Naive thymus-derived CD4-positive, alpha-beta T cell (primary cell): Measurements from ENCODE around the gene NSDHL. TPM values are rescaled to one million over a fixed set of nuclear protein-coding genes. Genes with fewer than 3 reads are reported as not detected.
A peak's percentile ranks its signal among the peaks of the same experiment; 100 is the strongest.

Experiments used
- ATAC-seq: fragments of 150-1000 bp; cut with Tn5 transposase; 2 replicates; pipeline ENCODE4 v1.10.0; 2021; ENCODE audit warnings: mild to moderate bottlenecking, moderate library complexity
- CTCF ChIA-PET: fragments of 350-600 bp; sonication (Branson Sonifier 250); formaldehyde crosslinking; loops from one replicate; lab custom pipeline; 2021; ENCODE audit warnings: antibody characterized with exemption; lab: Charles Lee
- POLR2A ChIA-PET: fragments of 350-600 bp; sonication (Branson Sonifier 250); formaldehyde crosslinking; loops from one replicate; lab custom pipeline; 2021; ENCODE audit warnings: antibody characterized with exemption, inconsistent platforms; lab: Charles Lee
- DNase-seq, 9 donors: peaks; one replicate each; pipeline versions ENCODE4 v3.0.0 to v3.0.0-alpha.2; 2020 to 2022; ENCODE audit warnings: mixed read lengths in 1 of 9
- H3K27ac ChIP-seq: one replicate; pipeline ENCODE4 v1.7.0; 2013; ENCODE audit warnings: mild to moderate bottlenecking, low read depth, low read length, moderate library complexity
- H3K27me3 ChIP-seq, 2 donors: one replicate each; pipeline ENCODE4 v1.7.0; 2013; ENCODE audit warnings: low read length in 2 of 2, mild to moderate bottlenecking in 2 of 2, moderate library complexity in 2 of 2; ENCODE audit not compliant: control insufficient read depth in 2 of 2, insufficient read depth in 2 of 2
- H3K36me3 ChIP-seq, 3 experiments: 1 replicate in 2 of 3; 2 replicates in 1 of 3; pipeline ENCODE4 v1.7.0; 2013; ENCODE audit warnings: low read length in 3 of 3, mild to moderate bottlenecking in 3 of 3, moderate library complexity in 1 of 3; ENCODE audit not compliant: insufficient read depth in 3 of 3, control insufficient read depth in 2 of 3
- H3K4me1 ChIP-seq, 2 donors: one replicate each; pipeline ENCODE4 v1.7.0; 2013; ENCODE audit warnings: low read length in 2 of 2, mild to moderate bottlenecking in 2 of 2, moderate library complexity in 1 of 2; ENCODE audit not compliant: control insufficient read depth in 2 of 2, insufficient read depth in 2 of 2
- H3K4me3 ChIP-seq: 2 replicates; pipeline ENCODE4 v1.7.0; 2013; ENCODE audit warnings: mild to moderate bottlenecking, low read length
- H3K9me3 ChIP-seq, 3 experiments: 1 replicate in 2 of 3; 2 replicates in 1 of 3; pipeline ENCODE4 v1.7.0; 2013; ENCODE audit warnings: low read length in 3 of 3; ENCODE audit not compliant: control insufficient read depth in 2 of 3
- H3K27ac Mint-ChIP-seq, 9 donors: one replicate each; pipeline ENCODE4 v1.8.0; 2020 to 2022; ENCODE audit warnings: mixed read lengths in 9 of 9, mild to moderate bottlenecking in 8 of 9, moderate library complexity in 5 of 9, inconsistent platforms in 2 of 9
- H3K27me3 Mint-ChIP-seq, 5 donors: one replicate each; pipeline ENCODE4 v1.8.0; 2021 to 2022; ENCODE audit warnings: mixed read lengths in 5 of 5, mild to moderate bottlenecking in 1 of 5
- H3K36me3 Mint-ChIP-seq, 5 donors: one replicate each; pipeline ENCODE4 v1.8.0; 2020 to 2022; ENCODE audit warnings: mixed read lengths in 5 of 5, mild to moderate bottlenecking in 3 of 5, inconsistent platforms in 1 of 5
- H3K4me1 Mint-ChIP-seq, 7 donors: one replicate each; pipeline ENCODE4 v1.8.0; 2020 to 2022; ENCODE audit warnings: mixed read lengths in 7 of 7, mild to moderate bottlenecking in 3 of 7, inconsistent platforms in 1 of 7
- H3K4me3 Mint-ChIP-seq, 10 donors: one replicate each; pipeline ENCODE4 v1.8.0; 2020 to 2022; ENCODE audit warnings: mild to moderate bottlenecking in 10 of 10, mixed read lengths in 10 of 10, moderate library complexity in 6 of 10, inconsistent platforms in 2 of 10
- H3K9me3 Mint-ChIP-seq, 11 donors: one replicate each; pipeline ENCODE4 v1.8.0; 2020 to 2022; ENCODE audit warnings: mixed read lengths in 11 of 11, mild to moderate bottlenecking in 4 of 11, inconsistent platforms in 1 of 11, moderate library complexity in 1 of 11
- intact Hi-C, 2 donors: fragments of 100-400 bp; cut with micrococcal nuclease; formaldehyde crosslinking; loops; one replicate each; pipeline ENCODE4 v1.15.1; 2023
- polyA plus RNA-seq, 2 donors: library from polyadenylated mRNA; unstranded; fragments of 300-500 nt; fragmentation: Illumina TruSeq; gene quantifications; one replicate each; pipeline ENCODE4 v1.2.3, GENCODE V29; 2021
- total RNA-seq, 6 experiments: library from RNA in 5 of 6; stranded (reverse) in 5 of 6; gene quantifications; 1 replicate in 5 of 6; 2 replicates in 1 of 6; pipeline ENCODE4 v1.2.3 and lab custom pipeline; 2021 to 2026

The NSDHL gene
- total and polyA plus RNA-seq, 7 experiments from 2014 or later, result 3.3 to 14.6 (median 7.2) TPM

DNA sequence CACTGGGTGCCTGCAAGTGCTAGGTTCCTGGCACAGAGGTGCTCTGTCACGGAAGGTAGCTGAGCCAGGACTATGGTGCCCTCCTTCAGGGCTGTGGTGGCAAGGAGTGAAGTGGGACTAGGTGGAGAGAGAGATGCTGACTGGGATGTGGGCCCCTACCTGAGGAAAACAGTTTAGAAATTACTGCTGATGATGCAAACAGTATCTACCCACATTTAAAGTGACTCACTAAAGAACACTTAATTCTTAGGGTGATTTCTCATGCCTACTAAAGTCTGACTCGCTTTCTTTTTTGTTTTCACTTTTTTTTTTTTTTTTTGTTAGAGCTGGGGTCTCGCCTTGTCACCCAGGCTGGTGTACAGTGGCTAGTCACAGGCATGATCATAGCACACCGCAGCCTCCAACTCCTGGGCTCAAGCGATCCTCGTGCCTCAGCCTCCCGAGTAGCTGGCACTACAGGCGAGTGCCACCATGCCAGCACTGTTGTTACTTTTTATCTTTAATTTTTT lies 70.1 kb downstream of the NSDHL start:
- H3K36me3 Mint-ChIP-seq, result no peaks in the 10 kb centered on the region
- no peak for DNase-seq
- intact Hi-C loops, result no loop called here
- no peak overlapping the region for H3K4me3 Mint-ChIP-seq
- peaks cover 0 to 8% (median 0%) of the 10 kb centered on the region in 7 donors for H3K4me1 Mint-ChIP-seq
- CTCF ChIA-PET, result no interaction called here
- POLR2A ChIA-PET, result no interaction called here
- H3K27me3 Mint-ChIP-seq, result peaks cover 10 to 18% (median 14%) of the 10 kb centered on the region in 5 donors
- H3K27ac Mint-ChIP-seq, result no peak overlapping the region
- H3K9me3 ChIP-seq, result no peaks in the 10 kb centered on the region
- H3K9me3 Mint-ChIP-seq, result no peaks in the 10 kb centered on the region
- ATAC-seq, result no peak
- no peaks in the 10 kb centered on the region for H3K27me3 ChIP-seq
- no peaks in the 10 kb centered on the region for H3K36me3 ChIP-seq
- H3K4me3 ChIP-seq, result no peak overlapping the region
- no peak overlapping the region for H3K27ac ChIP-seq
- H3K4me1 ChIP-seq, result no peaks in the 10 kb centered on the region

DNA sequence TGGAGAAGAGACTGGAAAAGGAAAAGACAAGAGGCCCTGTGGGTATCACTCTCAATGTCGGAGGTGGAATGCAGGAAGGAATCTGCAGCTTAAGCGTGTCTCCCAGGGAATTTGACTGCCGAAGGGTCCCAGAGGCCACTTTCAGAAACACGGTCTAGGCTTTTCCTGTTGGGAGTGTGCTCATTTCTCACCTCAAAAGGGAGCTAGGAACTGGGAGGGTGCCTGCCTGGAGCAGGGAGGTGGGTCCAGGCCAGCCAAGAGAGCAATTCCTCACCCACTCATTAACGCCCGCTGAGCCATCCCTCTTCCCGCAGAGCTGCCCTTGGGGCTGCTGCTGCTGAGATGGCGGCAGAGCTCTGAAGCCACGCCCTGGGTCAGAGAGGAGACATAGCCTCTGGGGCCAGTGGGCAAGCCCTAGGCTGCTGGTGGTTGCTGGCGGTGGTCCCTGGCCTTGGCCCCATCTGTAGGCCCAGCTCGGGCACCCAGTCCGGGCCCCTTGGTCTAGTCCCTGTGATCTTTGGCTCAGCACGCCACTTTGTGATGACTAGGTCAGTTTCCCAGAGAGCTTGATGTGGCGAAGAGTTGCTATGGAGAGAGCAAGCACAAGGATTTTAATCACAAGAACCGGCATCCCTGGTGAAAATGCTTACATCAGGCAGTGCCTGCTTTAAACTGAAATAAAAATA lies 71.1 kb downstream of the NSDHL start:
- ChIA-PET CTCF (no interaction called here), POLR2A (no interaction called here)
- Histone ChIP-seq H3K4me3 (no peak overlapping the region), H3K9me3 (no peaks in the 10 kb centered on the region), H3K27ac (no peak overlapping the region), H3K36me3 (no peaks in the 10 kb centered on the region), H3K4me1 (no peaks in the 10 kb centered on the region), H3K27me3 (no peaks in the 10 kb centered on the region)
- no peaks in the 10 kb centered on the region for H3K36me3 Mint-ChIP-seq
- intact Hi-C loops, result no loop called here
- ATAC-seq (no peak), DNase-seq (no peak)
- H3K27ac Mint-ChIP-seq, result no peak overlapping the region
- H3K9me3 Mint-ChIP-seq, result no peaks in the 10 kb centered on the region
- H3K4me1 Mint-ChIP-seq, result peaks cover 0 to 1% (median 0%) of the 10 kb centered on the region in 7 donors
- H3K27me3 Mint-ChIP-seq, result peaks cover 1 to 9% (median 6%) of the 10 kb centered on the region in 5 donors
- no peak overlapping the region for H3K4me3 Mint-ChIP-seq

DNA sequence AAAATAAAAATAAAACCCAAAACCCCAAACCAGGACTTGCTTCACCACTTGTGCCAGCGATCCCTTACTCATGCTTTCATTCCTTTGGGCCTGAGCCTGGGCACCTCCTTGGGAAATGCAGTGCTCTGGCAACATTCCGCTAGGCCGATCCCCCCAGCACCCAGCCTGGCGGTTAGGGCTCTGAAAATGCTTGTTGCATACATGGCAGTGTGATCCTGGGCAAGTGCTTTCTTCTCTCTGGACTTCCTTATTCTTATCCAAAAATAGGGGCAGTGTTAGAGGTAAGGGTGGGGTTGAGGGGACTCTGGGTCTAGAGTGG lies 71.6 kb downstream of the NSDHL start:
- ATAC-seq, result no peak
- H3K9me3 Mint-ChIP-seq, result no peaks in the 10 kb centered on the region
- no peak overlapping the region for H3K27ac Mint-ChIP-seq
- DNase-seq, result no peak
- Histone ChIP-seq H3K27ac (no peak overlapping the region), H3K36me3 (no peaks in the 10 kb centered on the region), H3K9me3 (no peaks in the 10 kb centered on the region), H3K27me3 (no peaks in the 10 kb centered on the region), H3K4me1 (no peaks in the 10 kb centered on the region), H3K4me3 (no peak overlapping the region)
- CTCF ChIA-PET, result no interaction called here
- intact Hi-C loops, result no loop called here
- H3K4me1 Mint-ChIP-seq, result no peaks in the 10 kb centered on the region
- no peaks in the 10 kb centered on the region for H3K36me3 Mint-ChIP-seq
- POLR2A ChIA-PET, result no interaction called here
- no peak overlapping the region for H3K4me3 Mint-ChIP-seq
- H3K27me3 Mint-ChIP-seq, result peaks cover 0 to 8% (median 4%) of the 10 kb centered on the region in 5 donors

DNA sequence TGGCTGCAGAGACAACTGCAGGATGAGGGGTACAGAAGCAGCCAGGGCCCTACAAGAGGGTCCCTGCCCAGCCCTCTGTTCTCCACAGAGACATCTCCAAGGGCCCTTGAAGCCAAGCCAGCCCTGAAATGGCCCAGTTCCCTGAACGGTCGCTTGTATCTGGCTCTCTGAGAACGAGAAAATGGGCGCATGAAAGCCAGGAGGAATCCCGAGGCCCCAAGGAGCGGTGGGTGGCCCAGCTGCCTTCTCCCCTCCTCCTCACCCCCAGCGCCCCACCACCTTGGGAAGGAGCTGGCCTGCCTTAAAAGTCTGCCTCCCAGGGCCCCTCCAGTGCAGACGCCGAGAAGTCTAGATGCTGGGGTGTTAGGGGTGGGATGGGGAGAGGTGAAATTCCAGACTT lies 72.7 kb downstream of the NSDHL start:
- ATAC-seq (no peak), DNase-seq (no peak)
- no peak overlapping the region for H3K27ac ChIP-seq
- peaks cover 0 to 8% (median 3%) of the 10 kb centered on the region in 5 donors for H3K27me3 Mint-ChIP-seq
- H3K27ac Mint-ChIP-seq, result no peak overlapping the region
- H3K4me3 Mint-ChIP-seq, result no peak overlapping the region
- no peaks in the 10 kb centered on the region for H3K36me3 Mint-ChIP-seq
- no peaks in the 10 kb centered on the region for H3K4me1 Mint-ChIP-seq
- no peaks in the 10 kb centered on the region for H3K36me3 ChIP-seq
- intact Hi-C loops, result no loop called here
- H3K9me3 Mint-ChIP-seq, result no peaks in the 10 kb centered on the region
- no peak overlapping the region for H3K4me3 ChIP-seq
- no peaks in the 10 kb centered on the region for H3K4me1 ChIP-seq
- no peaks in the 10 kb centered on the region for H3K27me3 ChIP-seq
- POLR2A ChIA-PET, result no interaction called here
- H3K9me3 ChIP-seq, result no peaks in the 10 kb centered on the region
- CTCF ChIA-PET, result no interaction called here

DNA sequence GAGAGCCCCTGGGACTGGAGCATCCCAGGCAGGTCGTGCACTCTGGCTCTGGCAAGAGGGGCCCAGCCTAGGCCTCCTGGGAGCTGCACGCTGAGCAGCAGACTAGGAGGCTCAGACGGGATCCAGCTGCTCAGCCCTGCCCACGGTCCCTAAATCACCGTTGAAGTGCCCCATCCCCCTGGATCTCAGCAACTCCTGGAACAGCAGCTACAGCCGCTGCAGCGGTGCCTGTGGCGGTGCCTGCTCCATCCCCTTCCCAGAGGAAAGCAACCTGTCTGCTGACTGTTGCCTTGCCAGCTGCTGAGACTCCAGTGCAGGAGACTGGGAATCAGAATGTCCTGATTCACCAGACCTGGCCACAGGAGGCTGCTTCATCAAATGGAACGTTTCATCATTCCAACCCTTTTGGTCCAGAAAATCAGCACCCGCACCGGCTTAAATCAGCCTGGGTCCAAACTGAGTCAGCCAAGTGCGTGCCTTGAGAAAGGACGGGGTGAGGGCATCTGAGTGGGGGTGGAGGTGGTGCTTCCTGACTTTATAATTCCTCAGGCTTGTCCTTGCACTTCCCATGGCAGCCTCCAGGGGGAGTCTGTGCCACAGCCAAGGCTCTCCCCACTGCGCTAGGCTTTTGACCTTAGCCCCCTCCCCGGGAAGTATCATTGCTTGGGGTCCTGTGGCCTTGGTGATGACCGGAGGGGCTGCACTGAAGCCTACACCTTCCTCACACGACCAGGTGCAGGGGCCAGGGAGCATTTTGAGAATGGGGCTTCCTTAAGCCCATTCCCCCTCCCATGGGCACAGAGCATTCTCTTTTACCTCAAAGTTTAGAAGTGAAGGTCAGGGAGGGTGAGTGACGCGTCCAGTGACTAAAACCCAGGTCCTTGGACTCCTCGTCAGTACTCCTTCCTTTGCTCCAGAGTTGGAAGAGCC lies 73.6 kb downstream of the NSDHL start:
- ATAC-seq (peak; percentile 74), DNase-seq (peak in 6 of 9 donors; percentile 15 to 34 (median 24))
- no peaks in the 10 kb centered on the region for H3K4me1 Mint-ChIP-seq
- H3K27ac Mint-ChIP-seq, result no peak overlapping the region
- H3K4me3 ChIP-seq, result no peak overlapping the region
- H3K27ac ChIP-seq, result no peak overlapping the region
- intact Hi-C loops, result loop anchor here in 1 of 2 donors (1.0 kb wide), 1 partner anchor 22 kb away; no protein-coding TSS in a partner anchor
- POLR2A ChIA-PET, result no interaction called here
- H3K27me3 ChIP-seq, result no peaks in the 10 kb centered on the region
- CTCF ChIA-PET, result no interaction called here
- no peaks in the 10 kb centered on the region for H3K36me3 Mint-ChIP-seq
- H3K9me3 ChIP-seq, result no peaks in the 10 kb centered on the region
- H3K36me3 ChIP-seq, result no peaks in the 10 kb centered on the region
- no peaks in the 10 kb centered on the region for H3K9me3 Mint-ChIP-seq
- H3K4me3 Mint-ChIP-seq, result no peak overlapping the region
- H3K4me1 ChIP-seq, result no peaks in the 10 kb centered on the region
- H3K27me3 Mint-ChIP-seq, result peaks cover 0 to 8% (median 0%) of the 10 kb centered on the region in 5 donors

DNA sequence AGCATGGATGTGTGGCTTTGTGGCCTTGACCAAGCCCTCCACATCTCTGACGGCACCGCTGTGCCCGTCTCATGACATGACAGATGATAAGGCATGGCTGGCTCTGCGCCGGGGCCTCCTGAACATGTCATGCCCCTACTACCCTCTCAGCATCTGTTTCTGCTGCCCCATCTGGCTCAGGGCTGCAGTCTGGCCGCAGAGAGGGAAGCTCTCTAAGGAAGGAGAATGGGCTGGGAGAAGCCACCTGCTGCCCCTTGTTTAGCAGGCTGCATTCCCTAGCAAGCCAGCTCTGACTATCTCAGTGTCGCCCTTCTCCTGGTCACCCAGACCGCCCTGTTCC lies 74.2 kb downstream of the NSDHL start:
- ATAC-seq, result no peak

More for the DNA sequence above, 74.2 kb downstream of the NSDHL start:
- Mint-ChIP-seq H3K4me1 (no peaks in the 10 kb centered on the region), H3K27me3 (peaks cover 0 to 7% (median 0%) of the 10 kb centered on the region in 5 donors), H3K9me3 (no peaks in the 10 kb centered on the region), H3K27ac (no peak overlapping the region), H3K4me3 (no peak overlapping the region), H3K36me3 (no peaks in the 10 kb centered on the region)
- ChIA-PET CTCF (no interaction called here), POLR2A (no interaction called here)
- Histone ChIP-seq H3K36me3 (no peaks in the 10 kb centered on the region), H3K27ac (no peak overlapping the region), H3K27me3 (no peaks in the 10 kb centered on the region), H3K9me3 (no peaks in the 10 kb centered on the region), H3K4me1 (no peaks in the 10 kb centered on the region), H3K4me3 (no peak overlapping the region)
- intact Hi-C loops, result no loop called here
- no peak for DNase-seq
